ENCODE data around the gene CLCA2.

The CLCA2 gene

DNA sequence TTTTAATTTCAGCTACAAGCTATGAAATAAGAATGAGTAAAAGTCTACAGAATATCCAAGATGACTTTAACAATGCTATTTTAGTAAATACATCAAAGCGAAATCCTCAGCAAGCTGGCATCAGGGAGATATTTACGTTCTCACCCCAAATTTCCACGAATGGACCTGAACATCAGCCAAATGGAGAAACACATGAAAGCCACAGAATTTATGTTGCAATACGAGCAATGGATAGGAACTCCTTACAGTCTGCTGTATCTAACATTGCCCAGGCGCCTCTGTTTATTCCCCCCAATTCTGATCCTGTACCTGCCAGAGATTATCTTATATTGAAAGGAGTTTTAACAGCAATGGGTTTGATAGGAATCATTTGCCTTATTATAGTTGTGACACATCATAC lies 31.1 kb downstream of the CLCA2 start:
- no peak for DNase-seq (ENCODE audit: low read depth)
- TF ChIP-seq CTCF (IDR thresholded peaks at IDR 0.05; ENCODE audit: low read depth, low read length, missing control alignments): no peak
- no peak overlapping the region for H3K4me3 ChIP-seq (ENCODE audit: low read depth, low read length)

- no peak overlapping the region for H3K4me3 ChIP-seq (ENCODE audit: low read depth, low read length)
- TF ChIP-seq CTCF (IDR thresholded peaks at IDR 0.05; ENCODE audit: low read depth, low read length, missing control alignments): no peak
- DNase-seq (ENCODE audit: low read depth): no peak
Observed at GRCh38 chr1:86460998-86461397, 37.0 kb downstream of the CLCA2 start.

DNA sequence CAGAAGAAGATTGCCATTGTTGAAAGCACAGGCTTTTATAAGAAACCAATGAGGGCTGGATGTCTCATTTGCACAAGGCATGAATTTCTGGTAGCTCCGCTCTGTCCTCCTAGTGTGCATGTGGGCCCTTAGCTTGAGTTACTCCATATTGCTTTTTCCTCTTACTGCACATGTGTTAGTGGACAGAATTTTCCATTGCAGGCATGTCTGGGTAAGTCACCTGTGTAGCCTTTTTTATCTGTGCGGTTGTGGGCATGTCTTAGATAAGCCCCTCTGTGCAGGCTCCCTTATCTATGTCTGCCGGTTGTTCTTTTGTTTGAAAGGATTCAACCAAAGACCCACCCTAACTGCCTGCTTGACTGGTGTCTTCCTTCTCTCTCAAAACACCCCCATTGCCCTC lies 37.5 kb downstream of the CLCA2 start:
- no peak for TF ChIP-seq CTCF (IDR thresholded peaks at IDR 0.05; ENCODE audit: low read depth, low read length, missing control alignments)
- no peak for DNase-seq (ENCODE audit: low read depth)
- H3K4me3 ChIP-seq (ENCODE audit: low read depth, low read length): no peak overlapping the region

DNA sequence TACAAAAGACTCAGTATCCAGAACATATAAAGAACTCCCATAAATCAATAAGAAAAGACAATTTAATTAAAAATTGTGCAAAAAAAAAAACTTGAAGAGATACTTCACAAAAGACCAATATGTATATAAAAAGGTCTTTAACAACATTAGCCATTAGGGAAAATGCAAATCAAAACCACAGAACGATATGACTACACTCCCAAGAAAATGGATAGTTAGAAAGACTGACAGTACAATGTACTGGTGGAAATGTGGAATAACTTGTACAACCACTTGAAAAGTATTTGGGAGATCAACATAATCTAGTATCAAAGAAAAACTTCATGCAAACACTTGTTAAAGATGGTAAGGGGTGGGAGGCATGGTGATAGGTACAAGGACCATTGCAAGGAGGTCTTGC lies 40.8 kb downstream of the CLCA2 start:
- DNase-seq (ENCODE audit: low read depth): no peak
- TF ChIP-seq CTCF (IDR thresholded peaks at IDR 0.05; ENCODE audit: low read depth, low read length, missing control alignments): no peak

GRCh38 chr1:86466109-86466844 lies 42.3 kb downstream of the CLCA2 start:
- no peak overlapping the region for H3K4me3 ChIP-seq (ENCODE audit: low read depth, low read length)
- DNase-seq (ENCODE audit: low read depth): no peak
- no peak for TF ChIP-seq CTCF (IDR thresholded peaks at IDR 0.05; ENCODE audit: low read depth, low read length, missing control alignments)

More for the DNA sequence above, 40.8 kb downstream of the CLCA2 start:
- no peak overlapping the region for H3K4me3 ChIP-seq (ENCODE audit: low read depth, low read length)

DNA sequence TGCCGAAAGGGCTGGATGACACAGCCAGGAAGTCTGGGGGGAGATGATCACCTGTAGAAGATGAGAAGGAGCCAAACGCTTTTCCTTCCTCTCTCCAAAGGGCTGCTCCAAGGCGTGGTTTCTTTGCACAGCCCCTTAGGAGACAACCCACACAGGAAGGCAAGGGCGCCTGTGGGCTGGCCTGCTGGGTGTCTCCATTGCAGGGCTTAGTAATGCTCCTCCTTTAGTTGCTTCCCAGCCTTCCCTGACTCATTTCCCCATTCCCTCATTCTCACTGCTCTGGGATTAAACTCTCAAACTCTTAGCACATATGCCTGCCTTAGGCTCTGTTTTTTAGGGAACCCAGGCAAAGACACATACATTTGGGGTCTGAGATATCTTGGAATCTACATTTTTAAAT lies 43.0 kb downstream of the CLCA2 start:
- no peak overlapping the region for H3K4me3 ChIP-seq (ENCODE audit: low read depth, low read length)
- no peak for DNase-seq (ENCODE audit: low read depth)
- TF ChIP-seq CTCF (IDR thresholded peaks at IDR 0.05; ENCODE audit: low read depth, low read length, missing control alignments): no peak

DNA sequence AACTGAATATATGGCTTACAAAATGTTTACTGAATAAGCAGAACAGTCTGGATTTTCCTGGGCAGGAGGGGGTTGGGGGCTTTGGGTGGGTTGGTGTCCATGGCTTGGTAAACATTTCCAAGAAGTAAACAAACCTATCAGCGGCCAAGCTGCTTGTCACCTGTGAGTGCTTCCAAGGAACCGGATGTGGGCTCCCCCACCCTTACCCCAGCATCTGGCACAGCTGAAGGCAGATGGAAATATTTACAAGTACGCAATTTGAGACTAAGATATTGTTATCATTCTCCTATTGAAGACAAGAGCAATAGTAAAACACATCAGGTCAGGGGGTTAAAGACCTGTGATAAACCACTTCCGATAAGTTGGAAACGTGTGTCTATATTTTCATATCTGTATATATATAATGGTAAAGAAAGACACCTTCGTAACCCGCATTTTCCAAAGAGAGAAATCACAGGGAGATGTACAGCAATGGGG lies 44.6 kb downstream of the CLCA2 start, which contains the start of gene CLCA1:
CLCA1 (plus strand) TSS at position 427 of the 477 bp plus-strand sequence; CDS start at position 472, 45 bp downstream.
- no peak for DNase-seq (ENCODE audit: low read depth)
- TF ChIP-seq CTCF (IDR thresholded peaks at IDR 0.05; ENCODE audit: low read depth, low read length, missing control alignments): no peak
- H3K4me3 ChIP-seq (ENCODE audit: low read depth, low read length): no peak within 1 kb of the TSS

Data from GM12864 (cell line).